NCI-H345 treated with DMSO at 0.1 percent for 48 hours (cell line): Measurements from ENCODE around the gene KRT12.
"Not testable (repeated sequence)": the region's sequence is repeated elsewhere in the genome, so short reads cannot be mapped to it uniquely, and the experiment has no call there.

ENCODE experiments used
- DNase-seq: peaks from one replicate; lab custom pipeline; 2025; ENCODE audit not compliant: unreplicated experiment; lab: John Stamatoyannopoulos, UW

Gene KRT12

GRCh38 chr17:40884708-40885512 is 17.9 kb upstream of the KRT12 start, which contains the start of gene KRT20:
Gene KRT20, minus strand, starts transcription at chr17:40885242. Its CDS starts 57 bp downstream, at chr17:40885185.
- no peak for DNase-seq

- DNase-seq = no peak
These were observed 16.8 kb upstream of the KRT12 start for GRCh38 chr17:40883626-40884334.

GRCh38 chr17:40883031-40883430 is 16.0 kb upstream of the KRT12 start:
- no peak for DNase-seq

- no peak for DNase-seq
These were observed 12.0 kb upstream of the KRT12 start for GRCh38 chr17:40879026-40879425.

- no peak for DNase-seq
These were observed 11.0 kb upstream of the KRT12 start for GRCh38 chr17:40878044-40878443.

- DNase-seq = no peak
These were observed 6.8 kb upstream of the KRT12 start for GRCh38 chr17:40873801-40874200.

GRCh38 chr17:40873255-40873654 is 6.2 kb upstream of the KRT12 start:
- DNase-seq = no peak

- no peak for DNase-seq
These were observed 5.4 kb upstream of the KRT12 start for GRCh38 chr17:40872416-40872815.

- no peak for DNase-seq
These were observed 4.3 kb upstream of the KRT12 start for GRCh38 chr17:40871316-40871715.

- DNase-seq = no peak
These were observed 3.1 kb upstream of the KRT12 start for GRCh38 chr17:40870136-40870535.

- DNase-seq = no peak
These were observed 2.2 kb downstream of the KRT12 start for GRCh38 chr17:40864661-40865390.

GRCh38 chr17:40862985-40863733 is 3.9 kb downstream of the KRT12 start:
- DNase-seq = no peak

GRCh38 chr17:40859536-40859935 is 7.5 kb downstream of the KRT12 start:
- no peak for DNase-seq

GRCh38 chr17:40858667-40859066 is 8.4 kb downstream of the KRT12 start:
- DNase-seq = not testable (repeated sequence)

- DNase-seq = no peak
These were observed 9.5 kb downstream of the KRT12 start for GRCh38 chr17:40857535-40857934.

- no peak for DNase-seq
These were observed 12.7 kb downstream of the KRT12 start for GRCh38 chr17:40854175-40854814.

- DNase-seq = no peak
These were observed 14.7 kb downstream of the KRT12 start for GRCh38 chr17:40852364-40852763.

GRCh38 chr17:40850293-40850972 is 16.6 kb downstream of the KRT12 start:
- DNase-seq = no peak

GRCh38 chr17:40849723-40850122 is 17.3 kb downstream of the KRT12 start:
- no peak for DNase-seq
